ENCODE data around the gene CUX1.

Gene CUX1

DNA sequence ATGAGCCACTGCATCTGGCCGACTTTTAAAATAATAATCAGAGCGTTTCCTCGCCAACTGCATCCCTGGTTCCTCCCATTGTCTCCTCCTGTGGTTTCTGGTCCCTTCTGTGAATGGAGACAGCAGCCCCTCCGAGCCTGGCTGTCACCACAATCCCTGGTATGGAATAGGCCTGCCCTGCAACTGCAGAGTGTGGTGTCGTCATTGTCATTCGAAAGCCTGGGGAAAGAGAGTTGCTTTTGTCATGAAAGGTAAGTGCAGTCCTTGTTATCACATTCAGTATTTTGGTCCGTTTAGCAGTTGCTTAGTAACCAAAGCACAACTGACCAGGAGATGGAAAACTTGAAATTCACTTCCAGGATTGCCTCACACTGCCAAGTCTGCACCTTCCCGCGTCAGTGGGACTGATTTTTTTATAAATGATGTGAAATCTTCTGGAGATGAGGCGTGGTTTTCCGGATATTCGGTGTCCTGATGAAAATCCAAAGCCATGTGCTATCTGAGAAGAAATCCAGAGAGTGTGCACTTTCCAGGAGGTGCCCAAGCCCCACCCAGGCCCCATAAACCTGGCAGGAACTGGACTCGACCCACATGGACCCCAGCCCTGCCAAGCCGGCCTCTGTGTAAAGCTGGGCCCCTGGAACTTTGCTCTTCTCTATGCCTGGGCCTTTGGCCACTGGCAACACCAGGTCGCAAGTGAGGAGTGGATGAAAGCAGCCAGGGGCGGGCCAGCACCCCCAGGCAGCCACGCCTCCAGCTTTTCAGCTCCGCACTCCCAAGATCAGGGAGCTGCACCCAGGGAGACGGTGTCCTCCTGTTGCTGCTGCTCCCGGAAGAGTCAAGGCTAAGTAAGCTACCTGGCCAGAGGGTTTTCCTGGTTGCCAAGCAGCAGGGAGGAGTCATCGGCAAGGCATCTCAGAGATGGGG lies 335.5 kb downstream of the CUX1 start:
- no peak overlapping the region for H3K27ac ChIP-seq (replicated peaks)
- TF ChIP-seq GABPA (IDR thresholded peaks at IDR 0.05; ENCODE audit: low read depth), result no peak
- TF ChIP-seq, protein P1, sequence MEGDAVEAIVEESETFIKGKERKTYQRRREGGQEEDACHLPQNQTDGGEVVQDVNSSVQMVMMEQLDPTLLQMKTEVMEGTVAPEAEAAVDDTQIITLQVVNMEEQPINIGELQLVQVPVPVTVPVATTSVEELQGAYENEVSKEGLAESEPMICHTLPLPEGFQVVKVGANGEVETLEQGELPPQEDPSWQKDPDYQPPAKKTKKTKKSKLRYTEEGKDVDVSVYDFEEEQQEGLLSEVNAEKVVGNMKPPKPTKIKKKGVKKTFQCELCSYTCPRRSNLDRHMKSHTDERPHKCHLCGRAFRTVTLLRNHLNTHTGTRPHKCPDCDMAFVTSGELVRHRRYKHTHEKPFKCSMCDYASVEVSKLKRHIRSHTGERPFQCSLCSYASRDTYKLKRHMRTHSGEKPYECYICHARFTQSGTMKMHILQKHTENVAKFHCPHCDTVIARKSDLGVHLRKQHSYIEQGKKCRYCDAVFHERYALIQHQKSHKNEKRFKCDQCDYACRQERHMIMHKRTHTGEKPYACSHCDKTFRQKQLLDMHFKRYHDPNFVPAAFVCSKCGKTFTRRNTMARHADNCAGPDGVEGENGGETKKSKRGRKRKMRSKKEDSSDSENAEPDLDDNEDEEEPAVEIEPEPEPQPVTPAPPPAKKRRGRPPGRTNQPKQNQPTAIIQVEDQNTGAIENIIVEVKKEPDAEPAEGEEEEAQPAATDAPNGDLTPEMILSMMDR (IDR thresholded peaks at IDR 0.05; ENCODE audit: insufficient read depth, low read length), result no peak
- DNase-seq (ENCODE audit: low read depth in 1 of 2, low spot score in 1 of 2), result no peak
- H3K4me3 ChIP-seq (replicated peaks; ENCODE audit: insufficient read depth, low read length), result no peak overlapping the region
- H3K27me3 ChIP-seq (ENCODE audit: insufficient read depth, poor library complexity, severe bottlenecking), result no peaks in the 10 kb centered on the region

- no peak overlapping the region for H3K27ac ChIP-seq (replicated peaks)
- no peak overlapping the region for H3K4me3 ChIP-seq (replicated peaks; ENCODE audit: insufficient read depth, low read length)
- no peak for DNase-seq (ENCODE audit: low read depth in 1 of 2, low spot score in 1 of 2)
- no peaks in the 10 kb centered on the region for H3K27me3 ChIP-seq (ENCODE audit: insufficient read depth, poor library complexity, severe bottlenecking)
- TF ChIP-seq, protein P2, sequence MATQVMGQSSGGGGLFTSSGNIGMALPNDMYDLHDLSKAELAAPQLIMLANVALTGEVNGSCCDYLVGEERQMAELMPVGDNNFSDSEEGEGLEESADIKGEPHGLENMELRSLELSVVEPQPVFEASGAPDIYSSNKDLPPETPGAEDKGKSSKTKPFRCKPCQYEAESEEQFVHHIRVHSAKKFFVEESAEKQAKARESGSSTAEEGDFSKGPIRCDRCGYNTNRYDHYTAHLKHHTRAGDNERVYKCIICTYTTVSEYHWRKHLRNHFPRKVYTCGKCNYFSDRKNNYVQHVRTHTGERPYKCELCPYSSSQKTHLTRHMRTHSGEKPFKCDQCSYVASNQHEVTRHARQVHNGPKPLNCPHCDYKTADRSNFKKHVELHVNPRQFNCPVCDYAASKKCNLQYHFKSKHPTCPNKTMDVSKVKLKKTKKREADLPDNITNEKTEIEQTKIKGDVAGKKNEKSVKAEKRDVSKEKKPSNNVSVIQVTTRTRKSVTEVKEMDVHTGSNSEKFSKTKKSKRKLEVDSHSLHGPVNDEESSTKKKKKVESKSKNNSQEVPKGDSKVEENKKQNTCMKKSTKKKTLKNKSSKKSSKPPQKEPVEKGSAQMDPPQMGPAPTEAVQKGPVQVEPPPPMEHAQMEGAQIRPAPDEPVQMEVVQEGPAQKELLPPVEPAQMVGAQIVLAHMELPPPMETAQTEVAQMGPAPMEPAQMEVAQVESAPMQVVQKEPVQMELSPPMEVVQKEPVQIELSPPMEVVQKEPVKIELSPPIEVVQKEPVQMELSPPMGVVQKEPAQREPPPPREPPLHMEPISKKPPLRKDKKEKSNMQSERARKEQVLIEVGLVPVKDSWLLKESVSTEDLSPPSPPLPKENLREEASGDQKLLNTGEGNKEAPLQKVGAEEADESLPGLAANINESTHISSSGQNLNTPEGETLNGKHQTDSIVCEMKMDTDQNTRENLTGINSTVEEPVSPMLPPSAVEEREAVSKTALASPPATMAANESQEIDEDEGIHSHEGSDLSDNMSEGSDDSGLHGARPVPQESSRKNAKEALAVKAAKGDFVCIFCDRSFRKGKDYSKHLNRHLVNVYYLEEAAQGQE (IDR thresholded peaks at IDR 0.05; ENCODE audit: insufficient replicate concordance, low read depth), result no peak
- no peak for TF ChIP-seq POLR2AphosphoS5 (IDR thresholded peaks at IDR 0.05; ENCODE audit: low read depth)
These were observed 336.1 kb downstream of the CUX1 start for GRCh38 chr7:102153599-102153946.

GRCh38 chr7:102154425-102154824 lies 337.0 kb downstream of the CUX1 start:
- H3K27ac ChIP-seq (replicated peaks), result no peak overlapping the region
- H3K4me3 ChIP-seq (replicated peaks; ENCODE audit: insufficient read depth, low read length), result no peak overlapping the region
- TF ChIP-seq GABPA (IDR thresholded peaks at IDR 0.05; ENCODE audit: low read depth) (no peak), SPI1 (IDR thresholded peaks at IDR 0.05; ENCODE audit: borderline replicate concordance, low read depth) (no peak), POLR2AphosphoS5 (IDR thresholded peaks at IDR 0.05; ENCODE audit: low read depth) (no peak)
- TF ChIP-seq, protein P2 (IDR thresholded peaks at IDR 0.05; ENCODE audit: insufficient replicate concordance, low read depth), result no peak
- TF ChIP-seq, protein P1 (IDR thresholded peaks at IDR 0.05; ENCODE audit: insufficient read depth, low read length), result no peak
- H3K27me3 ChIP-seq (ENCODE audit: insufficient read depth, poor library complexity, severe bottlenecking), result no peaks in the 10 kb centered on the region
- DNase-seq (ENCODE audit: low read depth in 1 of 2, low spot score in 1 of 2), result no peak

GRCh38 chr7:102155821-102156441 lies 338.5 kb downstream of the CUX1 start:
- TF ChIP-seq GABPA (IDR thresholded peaks at IDR 0.05; ENCODE audit: low read depth), result no peak
- TF ChIP-seq SPI1 (IDR thresholded peaks at IDR 0.05; ENCODE audit: borderline replicate concordance, low read depth), result no peak
- TF ChIP-seq, protein P1 (IDR thresholded peaks at IDR 0.05; ENCODE audit: insufficient read depth, low read length), result no peak
- no peak for TF ChIP-seq POLR2AphosphoS5 (IDR thresholded peaks at IDR 0.05; ENCODE audit: low read depth)
- TF ChIP-seq, protein P2 (IDR thresholded peaks at IDR 0.05; ENCODE audit: insufficient replicate concordance, low read depth), result no peak
- DNase-seq (ENCODE audit: low read depth in 1 of 2, low spot score in 1 of 2), result no peak
- Histone ChIP-seq H3K27me3 (ENCODE audit: insufficient read depth, poor library complexity, severe bottlenecking) (no peaks in the 10 kb centered on the region), H3K27ac (replicated peaks) (no peak overlapping the region), H3K4me3 (replicated peaks; ENCODE audit: insufficient read depth, low read length) (no peak overlapping the region)

All from HL-60 (cell line).